ENCODE data around the gene KCNK7.

KCNK7 gene

GRCh38 chr11:65580031-65580692 lies 15.4 kb downstream of the KCNK7 start:
- peaks cover 35% of the 10 kb centered on the region for H3K27me3 Mint-ChIP-seq (ENCODE audit: low read depth, poor library complexity)
- H3K27ac Mint-ChIP-seq = no peak overlapping the region
- H3K9me3 Mint-ChIP-seq = no peaks in the 10 kb centered on the region
- DNase-seq = no peak
- peaks cover 36% of the 10 kb centered on the region for H3K4me1 Mint-ChIP-seq
- no peak for TF ChIP-seq CTCF (IDR thresholded peaks at IDR 0.05)
- no peak overlapping the region for H3K4me3 Mint-ChIP-seq
- H3K36me3 Mint-ChIP-seq (ENCODE audit: low read depth) = no peaks in the 10 kb centered on the region

GRCh38 chr11:65579291-65579690 lies 16.3 kb downstream of the KCNK7 start:
- Mint-ChIP-seq H3K27ac (no peak overlapping the region), H3K36me3 (ENCODE audit: low read depth) (no peaks in the 10 kb centered on the region), H3K9me3 (no peaks in the 10 kb centered on the region), H3K27me3 (ENCODE audit: low read depth, poor library complexity) (peaks cover 37% of the 10 kb centered on the region), H3K4me3 (no peak overlapping the region), H3K4me1 (peaks cover 37% of the 10 kb centered on the region)
- no peak for TF ChIP-seq CTCF (IDR thresholded peaks at IDR 0.05)
- no peak for DNase-seq

GRCh38 chr11:65578667-65579066 lies 16.9 kb downstream of the KCNK7 start:
- Mint-ChIP-seq H3K9me3 (no peaks in the 10 kb centered on the region), H3K4me3 (peak overlapping the region; percentile 52), H3K4me1 (peaks cover 37% of the 10 kb centered on the region), H3K36me3 (ENCODE audit: low read depth) (no peaks in the 10 kb centered on the region), H3K27me3 (ENCODE audit: low read depth, poor library complexity) (peaks cover 32% of the 10 kb centered on the region), H3K27ac (no peak overlapping the region)
- no peak for DNase-seq
- no peak for TF ChIP-seq CTCF (IDR thresholded peaks at IDR 0.05)

GRCh38 chr11:65578134-65578533 lies 17.5 kb downstream of the KCNK7 start:
- peaks cover 29% of the 10 kb centered on the region for H3K27me3 Mint-ChIP-seq (ENCODE audit: low read depth, poor library complexity)
- H3K9me3 Mint-ChIP-seq = no peaks in the 10 kb centered on the region
- no peak overlapping the region for H3K27ac Mint-ChIP-seq
- H3K4me3 Mint-ChIP-seq = peak overlapping the region; percentile 33
- H3K4me1 Mint-ChIP-seq = peaks cover 42% of the 10 kb centered on the region
- TF ChIP-seq CTCF (IDR thresholded peaks at IDR 0.05) = no peak
- H3K36me3 Mint-ChIP-seq (ENCODE audit: low read depth) = no peaks in the 10 kb centered on the region
- no peak for DNase-seq

GRCh38 chr11:65577756-65578109 lies 17.9 kb downstream of the KCNK7 start:
- Mint-ChIP-seq H3K27me3 (ENCODE audit: low read depth, poor library complexity) (peaks cover 25% of the 10 kb centered on the region), H3K27ac (no peak overlapping the region), H3K36me3 (ENCODE audit: low read depth) (no peaks in the 10 kb centered on the region), H3K9me3 (no peaks in the 10 kb centered on the region), H3K4me1 (peaks cover 46% of the 10 kb centered on the region), H3K4me3 (peak overlapping the region; percentile 33)
- no peak for DNase-seq
- no peak for TF ChIP-seq CTCF (IDR thresholded peaks at IDR 0.05)

All from nephron progenitor cell (in vitro differentiated cells).